Measurements from ENCODE around the gene ZKSCAN5. TPM values are rescaled to one million over a fixed set of nuclear protein-coding genes. Genes with fewer than 3 reads are reported as not detected.
"Not testable (repeated sequence)": the region's sequence is repeated elsewhere in the genome, so short reads cannot be mapped to it uniquely, and the experiment has no call there.

The ZKSCAN5 gene
- total RNA-seq, 1 donor from 2014 or later, result 10.3 TPM

GRCh38 chr7:99579281-99579955 lies 75.0 kb downstream of the ZKSCAN5 start:
- Histone ChIP-seq H3K27me3 (ENCODE audit: control insufficient read depth, insufficient read depth, low read length) (no peaks in the 10 kb centered on the region), H3K4me3 (ENCODE audit: low read depth, low read length) (peak overlapping the region; percentile 39), H3K36me3 (ENCODE audit: control insufficient read depth, insufficient read depth, low read length) (no peaks in the 10 kb centered on the region)
- TF ChIP-seq, protein P1, sequence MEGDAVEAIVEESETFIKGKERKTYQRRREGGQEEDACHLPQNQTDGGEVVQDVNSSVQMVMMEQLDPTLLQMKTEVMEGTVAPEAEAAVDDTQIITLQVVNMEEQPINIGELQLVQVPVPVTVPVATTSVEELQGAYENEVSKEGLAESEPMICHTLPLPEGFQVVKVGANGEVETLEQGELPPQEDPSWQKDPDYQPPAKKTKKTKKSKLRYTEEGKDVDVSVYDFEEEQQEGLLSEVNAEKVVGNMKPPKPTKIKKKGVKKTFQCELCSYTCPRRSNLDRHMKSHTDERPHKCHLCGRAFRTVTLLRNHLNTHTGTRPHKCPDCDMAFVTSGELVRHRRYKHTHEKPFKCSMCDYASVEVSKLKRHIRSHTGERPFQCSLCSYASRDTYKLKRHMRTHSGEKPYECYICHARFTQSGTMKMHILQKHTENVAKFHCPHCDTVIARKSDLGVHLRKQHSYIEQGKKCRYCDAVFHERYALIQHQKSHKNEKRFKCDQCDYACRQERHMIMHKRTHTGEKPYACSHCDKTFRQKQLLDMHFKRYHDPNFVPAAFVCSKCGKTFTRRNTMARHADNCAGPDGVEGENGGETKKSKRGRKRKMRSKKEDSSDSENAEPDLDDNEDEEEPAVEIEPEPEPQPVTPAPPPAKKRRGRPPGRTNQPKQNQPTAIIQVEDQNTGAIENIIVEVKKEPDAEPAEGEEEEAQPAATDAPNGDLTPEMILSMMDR (IDR thresholded peaks at IDR 0.05; ENCODE audit: insufficient read depth, low read length, severe bottlenecking), result no peak
- FAIRE-seq (peak; percentile 62), DNase-seq (ENCODE audit: low read depth) (no peak)

DNA sequence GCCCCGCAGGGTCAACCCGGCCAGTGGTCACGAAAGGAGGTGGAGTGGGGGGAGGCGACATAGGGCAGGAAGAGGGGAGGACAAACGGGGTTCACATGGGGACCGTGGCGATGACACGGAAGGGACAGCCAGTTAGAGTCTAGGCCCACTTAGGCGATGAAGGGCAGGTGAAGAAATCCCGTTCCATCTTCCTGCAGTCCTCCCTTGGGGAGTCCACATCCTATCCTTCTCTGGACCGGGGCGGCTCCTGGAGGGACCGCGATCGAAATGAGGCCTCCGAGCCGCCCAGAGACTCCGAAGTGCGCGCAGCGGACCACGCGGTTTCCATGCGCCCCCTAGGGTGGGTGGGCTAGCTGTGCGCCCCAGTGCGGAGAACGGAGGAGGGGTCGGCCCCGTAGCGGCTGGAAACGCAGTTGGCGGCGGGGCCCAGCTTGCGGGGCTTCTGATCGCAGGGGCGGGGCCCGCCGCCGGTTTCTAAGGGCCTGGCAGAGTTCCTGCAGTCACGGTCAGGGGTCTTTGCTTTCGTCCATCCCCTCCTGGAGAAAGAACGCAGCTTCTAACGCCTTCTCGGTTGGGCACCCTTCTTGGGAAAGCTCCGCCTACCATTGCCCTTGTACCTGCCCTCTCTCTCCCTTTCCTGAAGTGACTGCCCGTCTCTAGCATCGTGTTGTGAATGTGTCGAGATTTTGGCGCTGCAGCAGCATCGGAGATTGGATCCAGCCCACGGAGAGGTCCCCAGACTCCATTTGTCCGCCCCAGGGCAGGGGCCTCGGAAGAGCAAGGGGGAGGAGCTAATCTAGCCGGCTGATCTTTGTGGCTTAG lies 75.7 kb downstream of the ZKSCAN5 start:
- Histone ChIP-seq H3K4me3 (ENCODE audit: low read depth, low read length) (peak overlapping the region; percentile 39), H3K27me3 (ENCODE audit: control insufficient read depth, insufficient read depth, low read length) (no peaks in the 10 kb centered on the region), H3K36me3 (ENCODE audit: control insufficient read depth, insufficient read depth, low read length) (no peaks in the 10 kb centered on the region)
- DNase-seq (ENCODE audit: low read depth) (peak; percentile 13), FAIRE-seq (no peak)
- TF ChIP-seq, protein P1 (IDR thresholded peaks at IDR 0.05; ENCODE audit: insufficient read depth, low read length, severe bottlenecking), result peak; percentile 21

DNA sequence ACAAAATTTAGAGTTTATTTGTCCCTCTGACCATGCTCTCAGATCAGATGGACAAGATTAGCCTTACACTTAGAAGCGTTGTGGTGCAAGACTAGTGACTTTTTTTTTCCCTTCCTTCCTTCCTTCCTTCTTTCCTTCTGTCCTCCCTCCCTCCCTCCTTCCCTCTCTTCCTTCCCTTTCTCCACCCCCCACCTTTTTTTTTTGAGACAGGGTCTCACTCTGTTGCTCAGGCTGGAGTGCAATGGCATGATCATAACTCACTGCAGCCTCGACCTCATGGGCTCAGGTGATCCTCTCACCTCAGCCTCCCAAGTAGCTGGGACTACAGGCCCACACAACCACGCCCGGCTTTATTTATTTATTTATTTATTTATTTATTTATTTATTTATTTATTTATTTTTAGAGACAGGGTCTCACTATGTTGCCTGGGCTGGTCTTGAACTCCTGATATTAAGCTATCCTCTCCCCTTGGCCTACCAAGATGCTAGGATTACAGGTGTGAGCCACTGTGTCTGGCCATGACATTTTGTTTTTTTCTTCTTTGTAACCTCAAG lies 76.4 kb downstream of the ZKSCAN5 start:
- DNase-seq (ENCODE audit: low read depth); H3K27me3 ChIP-seq (ENCODE audit: control insufficient read depth, insufficient read depth, low read length); FAIRE-seq; H3K36me3 ChIP-seq (ENCODE audit: control insufficient read depth, insufficient read depth, low read length); H3K4me3 ChIP-seq (ENCODE audit: low read depth, low read length): not testable (repeated sequence)

Other genes starting within 250 kb of the ZKSCAN5 start
- 0.26 and 0.53 TPM in 2 replicates for gene MYH16, start 231.8 kb upstream of the ZKSCAN5 start, total RNA-seq
- gene ARPC1A, start 178.8 kb upstream of the ZKSCAN5 start, total RNA-seq, result 234 and 269 TPM in 2 replicates
- 336 and 569 TPM in 2 replicates for gene ARPC1B, start 129.9 kb upstream of the ZKSCAN5 start, total RNA-seq
- gene PDAP1, start 96.1 kb upstream of the ZKSCAN5 start, total RNA-seq, result 38.2 and 45.1 TPM in 2 replicates
- 121 and 232 TPM in 2 replicates for gene BUD31, start 95.7 kb upstream of the ZKSCAN5 start, total RNA-seq
- gene PTCD1, start 65.9 kb upstream of the ZKSCAN5 start, total RNA-seq, result 10.6 and 11.3 TPM in 2 replicates
- gene CPSF4, start 65.7 kb upstream of the ZKSCAN5 start, total RNA-seq, result 48.3 and 54.5 TPM in 2 replicates
- gene ATP5MF, start 38.5 kb upstream of the ZKSCAN5 start, total RNA-seq, result 241 and 333 TPM in 2 replicates
- 2.9 and 4.1 TPM in 2 replicates for gene ZNF789, start 31.8 kb upstream of the ZKSCAN5 start, total RNA-seq
- gene ZNF394, start 4.4 kb upstream of the ZKSCAN5 start, total RNA-seq, result 20.4 and 24.2 TPM in 2 replicates
- gene FAM200A, start 47.5 kb downstream of the ZKSCAN5 start, total RNA-seq, result 4.5 and 5.5 TPM in 2 replicates
- 46.6 and 51.1 TPM in 2 replicates for gene ZNF655, start 54.0 kb downstream of the ZKSCAN5 start, total RNA-seq
- 0.53 and 0.77 TPM in 2 replicates for gene TMEM225B, start 93.6 kb downstream of the ZKSCAN5 start, total RNA-seq
- gene ZSCAN25, start 112.3 kb downstream of the ZKSCAN5 start, total RNA-seq, result 12.4 and 13.8 TPM in 2 replicates
- gene CYP3A5, start 175.3 kb downstream of the ZKSCAN5 start, total RNA-seq, result 3.7 and 30.2 TPM in 2 replicates
- gene CYP3A7, start 230.5 kb downstream of the ZKSCAN5 start, total RNA-seq, result not detected in 2 replicates

Measured in bronchial epithelial cell (primary cell).